ENCODE data around the gene CA5A. TPM values are rescaled to one million over a fixed set of nuclear protein-coding genes. Genes with fewer than 3 reads are reported as not detected.

The CA5A gene
- total and polyA plus RNA-seq, 2 of the 4 experiments (the other 2 are of a cell fraction) = not detected

GRCh38 chr16:87850009-87851006, 86.0 kb downstream of the CA5A start (continued):
- peak; percentile 75 for TF ChIP-seq CTCF (conservative IDR thresholded peaks at IDR 0.05; ENCODE audit: low read depth, low read length)

All from IMR-90 (cell line).